NK-92 (cell line): ENCODE results near the gene ZNF682.
"Not testable (repeated sequence)": the region's sequence is repeated elsewhere in the genome, so short reads cannot be mapped to it uniquely, and the experiment has no call there.

Experiments
- DNase-seq: peaks from one replicate; lab custom pipeline; 2025; ENCODE audit not compliant: unreplicated experiment; lab: John Stamatoyannopoulos, UW

The ZNF682 gene

DNA sequence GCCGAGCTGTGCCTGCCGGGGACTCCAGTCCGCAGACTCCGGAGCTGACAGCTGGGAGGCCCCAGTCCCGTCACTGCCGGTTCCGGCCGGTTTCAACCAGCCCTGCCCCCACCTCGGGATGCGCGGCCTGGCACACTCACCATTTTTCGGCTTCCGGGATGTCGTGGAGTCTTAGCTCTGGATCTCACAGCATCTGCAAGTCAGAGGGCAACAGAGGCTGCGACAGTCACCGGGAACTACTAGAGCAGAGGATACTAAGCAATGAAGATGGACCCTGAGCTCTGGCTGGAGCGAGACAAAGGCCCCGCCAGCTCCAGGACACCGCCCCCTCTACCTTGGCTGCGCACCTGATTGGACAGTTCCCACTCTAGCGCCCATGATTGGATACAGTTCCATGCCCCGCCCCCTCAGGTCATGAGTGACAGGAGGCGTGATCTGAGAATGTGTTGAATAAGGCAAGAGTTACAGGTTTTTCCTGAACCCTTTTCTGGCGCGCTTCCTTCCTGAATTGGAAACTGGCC, at the start of gene ZNF682:
Gene ZNF682 (minus strand): TSS at position 303 of the 521 bp plus-strand sequence. CDS start 160 bp downstream, at position 143.
- DNase-seq: peak; percentile 54

DNA sequence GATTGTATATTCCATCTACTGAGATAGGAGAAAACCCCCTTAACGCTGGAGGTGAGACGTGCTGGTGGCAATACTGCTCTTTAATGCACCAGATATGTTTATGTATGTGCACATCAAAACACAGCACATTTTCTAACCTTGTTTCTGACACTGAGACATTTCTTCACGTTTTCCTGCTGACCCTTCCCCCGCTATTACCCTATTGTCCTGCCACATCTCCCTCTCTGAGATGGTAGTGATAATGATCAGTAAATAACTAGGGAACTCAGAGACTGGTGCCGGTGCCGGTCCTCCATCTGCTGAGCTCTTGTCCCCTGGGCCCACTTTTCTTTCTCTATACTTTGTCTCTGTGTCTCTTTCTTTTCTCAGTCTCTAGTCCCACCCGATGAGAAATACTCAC, 43.6 kb upstream of the ZNF682 start:
- not testable (repeated sequence) for DNase-seq

GRCh38 chr19:20082232-20082833, 43.0 kb upstream of the ZNF682 start:
- DNase-seq: not testable (repeated sequence)

- DNase-seq: no peak
Observed at GRCh38 chr19:20080656-20081055, 41.4 kb upstream of the ZNF682 start.

- DNase-seq: no peak
Observed at GRCh38 chr19:20079476-20079875, 40.2 kb upstream of the ZNF682 start.

DNA sequence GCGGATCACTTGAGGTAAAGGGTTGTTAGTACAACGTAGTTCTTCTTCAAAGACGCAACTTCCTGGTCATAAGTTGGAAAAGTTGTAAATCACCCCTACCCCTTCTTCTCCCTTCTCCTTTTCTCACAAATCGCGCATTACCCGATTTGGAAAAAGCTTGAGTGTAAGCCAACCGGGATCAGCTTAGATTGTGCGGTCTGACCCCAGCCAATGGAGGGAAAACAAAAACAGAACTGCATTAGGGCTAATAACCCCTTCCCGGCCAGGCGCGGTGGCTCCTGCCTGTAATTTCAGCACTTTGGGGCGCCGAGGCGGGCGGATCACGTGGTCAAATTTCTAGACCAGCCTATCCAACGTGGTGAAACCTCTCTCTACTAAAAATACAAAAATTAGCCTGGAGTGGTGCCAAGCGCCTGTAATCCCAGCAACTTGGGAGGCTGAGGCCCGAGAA, 39.3 kb upstream of the ZNF682 start:
- no peak for DNase-seq

DNA sequence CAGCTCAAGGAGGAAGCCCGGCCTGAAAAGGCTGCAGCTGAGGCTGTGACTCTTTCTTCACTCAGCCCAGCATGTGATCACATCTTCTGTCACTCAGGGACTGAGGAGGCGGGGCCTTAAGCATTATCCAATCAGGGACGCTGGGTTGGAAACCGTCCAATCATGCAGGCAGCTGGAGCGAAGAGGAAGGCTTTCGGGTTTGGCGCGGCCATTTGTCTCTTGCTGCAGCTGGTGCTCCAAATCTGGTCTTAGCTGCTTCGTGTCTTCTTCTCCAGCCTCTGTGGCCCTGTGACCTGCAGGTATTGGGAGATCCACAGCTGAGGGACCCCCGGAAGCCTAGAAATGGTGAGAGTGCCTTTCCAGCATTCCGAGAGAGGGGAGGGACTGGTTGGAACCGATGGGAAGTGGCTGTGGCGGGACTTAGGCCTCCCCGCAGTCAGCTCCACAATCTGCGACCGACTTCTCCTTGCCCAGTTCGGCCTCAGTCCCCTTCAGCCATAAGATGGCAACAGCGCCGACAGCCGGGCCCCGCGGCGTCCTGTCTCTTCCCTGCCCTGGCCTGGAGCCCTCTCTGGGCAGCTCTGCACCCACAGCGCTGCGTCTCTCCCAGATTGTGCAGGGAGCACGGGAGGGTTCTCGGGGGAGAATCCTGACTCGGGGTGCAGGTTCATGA, 38.6 kb upstream of the ZNF682 start, which contains the start of gene ZNF90:
Gene ZNF90 (plus strand): TSS at position 210 of the 673 bp plus-strand sequence. CDS start 133 bp downstream, at position 343.
- DNase-seq: peak; percentile 40

DNA sequence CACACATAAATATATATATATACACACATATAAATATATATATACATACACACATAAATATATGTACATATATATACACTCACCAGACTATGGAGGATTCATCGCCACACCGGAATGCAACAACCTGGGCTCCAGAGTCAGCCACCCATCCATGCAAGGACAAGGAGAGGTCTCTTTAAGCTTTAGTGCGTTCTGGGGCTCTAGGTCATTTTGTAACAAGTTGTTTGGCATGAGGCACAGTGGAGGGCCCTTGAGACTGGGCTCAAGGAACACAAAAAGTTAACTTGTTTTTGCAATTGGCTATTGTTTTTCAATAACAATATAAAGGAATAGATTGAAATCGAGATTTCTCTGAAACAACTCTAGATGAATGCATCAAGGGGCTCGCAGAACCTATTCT, 33.6 kb upstream of the ZNF682 start:
- no peak for DNase-seq

GRCh38 chr19:20070691-20071090, 31.4 kb upstream of the ZNF682 start:
- DNase-seq: no peak

DNA sequence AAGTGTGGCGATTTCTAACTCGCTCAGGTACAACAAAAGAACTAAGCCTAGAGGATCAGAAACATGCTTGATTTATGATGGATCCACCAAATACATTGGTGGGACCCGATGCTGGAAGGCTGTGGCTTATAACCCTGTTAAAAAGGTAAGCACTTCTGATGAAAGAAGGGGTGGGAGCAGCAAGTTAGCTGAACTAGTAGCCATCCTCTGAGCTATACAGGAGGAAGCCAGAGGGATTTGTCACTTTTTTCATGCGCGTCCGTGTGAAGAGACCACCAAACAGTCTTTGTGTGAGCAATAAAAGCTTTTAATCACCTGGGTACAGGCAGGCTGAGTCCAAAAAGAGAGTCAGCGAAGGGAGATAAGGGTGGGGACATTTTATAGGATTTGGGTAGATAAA, 29.3 kb upstream of the ZNF682 start:
- not testable (repeated sequence) for DNase-seq

- no peak for DNase-seq
Observed at GRCh38 chr19:20067943-20068342, 28.6 kb upstream of the ZNF682 start.

DNA sequence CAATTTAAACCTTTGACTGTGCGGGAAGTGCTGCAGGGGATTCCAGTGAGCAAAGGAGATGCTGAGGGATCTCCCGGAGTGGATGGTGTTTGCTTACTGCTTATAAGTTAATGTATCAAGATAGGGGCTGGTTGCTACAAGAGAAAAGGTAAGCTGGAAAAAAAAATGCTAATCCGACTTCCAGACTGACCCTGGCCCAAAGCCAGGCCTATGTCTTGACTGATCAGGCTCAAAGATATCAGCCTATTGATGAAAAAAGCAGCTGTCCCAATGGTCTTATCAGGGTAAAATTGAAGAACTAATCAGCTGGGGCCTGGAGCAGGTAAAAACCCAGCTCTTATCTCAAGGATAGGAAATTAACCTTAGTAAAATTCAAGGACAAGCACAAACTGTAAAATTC, 27.6 kb upstream of the ZNF682 start:
- no peak for DNase-seq

DNA sequence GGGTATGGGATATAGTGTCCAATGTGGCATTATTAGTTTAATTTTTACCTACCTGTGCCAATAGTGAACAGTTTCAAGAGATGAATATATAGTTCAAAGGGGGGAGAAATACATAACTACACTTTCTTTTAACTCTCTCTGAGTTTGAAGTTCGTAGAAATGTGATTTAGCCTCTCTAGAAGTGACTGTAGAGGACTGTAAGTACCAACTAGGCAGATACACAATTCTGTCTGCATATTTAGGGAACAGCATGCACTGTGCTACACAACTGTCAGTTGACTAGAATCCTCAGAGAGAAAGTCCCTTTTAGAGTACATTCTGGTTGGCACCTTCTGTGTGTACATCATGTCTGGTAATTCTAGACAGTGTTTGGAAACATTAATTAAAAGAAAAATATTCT, 21.0 kb upstream of the ZNF682 start:
- no peak for DNase-seq

GRCh38 chr19:20058738-20059137, 19.4 kb upstream of the ZNF682 start:
- DNase-seq: not testable (repeated sequence)

DNA sequence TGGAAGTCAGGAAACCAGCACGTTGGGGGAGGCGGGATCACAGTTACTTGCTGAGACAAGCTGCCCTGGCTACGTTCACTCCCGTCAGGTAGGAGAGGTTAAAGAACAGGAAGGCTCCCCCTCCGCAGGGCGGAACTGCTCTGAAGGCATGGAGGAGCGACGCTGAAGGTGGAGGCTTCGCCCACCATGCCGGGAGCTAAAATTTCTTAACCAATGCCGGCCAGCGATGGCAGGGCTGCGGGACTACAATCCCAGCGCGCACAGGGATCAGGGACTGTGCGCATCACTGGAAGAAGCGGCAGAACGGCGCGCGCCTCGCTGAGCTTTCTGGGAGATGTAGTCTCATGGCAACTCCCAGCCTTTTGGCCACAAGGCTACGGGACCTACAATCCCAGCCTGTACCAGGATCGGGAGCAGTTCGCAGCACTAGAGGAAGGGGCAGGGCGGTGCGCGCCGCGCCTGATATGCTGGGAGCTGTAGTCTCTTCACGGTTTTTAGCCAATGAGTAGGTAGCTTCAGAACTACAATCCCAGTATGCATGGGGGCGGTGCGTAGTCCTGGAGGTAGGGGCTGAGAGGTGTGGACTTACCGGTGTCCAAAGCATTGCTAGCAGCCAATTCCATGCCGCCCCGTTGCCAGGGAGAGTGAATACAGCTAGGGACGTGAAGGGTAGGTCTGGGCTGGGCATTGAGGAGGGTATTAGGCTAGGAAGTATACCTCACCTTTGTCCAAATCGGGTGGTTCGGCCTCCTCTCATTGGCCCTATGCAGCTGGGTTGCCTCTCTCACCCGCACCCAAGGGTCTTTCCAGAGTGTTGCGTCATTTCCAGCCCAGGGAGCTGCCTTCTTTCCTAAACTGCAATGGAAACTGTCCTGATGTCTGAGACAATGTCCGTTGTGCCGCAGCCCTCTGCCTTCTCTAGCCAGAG, 12.8 kb upstream of the ZNF682 start:
- no peak for DNase-seq

DNA sequence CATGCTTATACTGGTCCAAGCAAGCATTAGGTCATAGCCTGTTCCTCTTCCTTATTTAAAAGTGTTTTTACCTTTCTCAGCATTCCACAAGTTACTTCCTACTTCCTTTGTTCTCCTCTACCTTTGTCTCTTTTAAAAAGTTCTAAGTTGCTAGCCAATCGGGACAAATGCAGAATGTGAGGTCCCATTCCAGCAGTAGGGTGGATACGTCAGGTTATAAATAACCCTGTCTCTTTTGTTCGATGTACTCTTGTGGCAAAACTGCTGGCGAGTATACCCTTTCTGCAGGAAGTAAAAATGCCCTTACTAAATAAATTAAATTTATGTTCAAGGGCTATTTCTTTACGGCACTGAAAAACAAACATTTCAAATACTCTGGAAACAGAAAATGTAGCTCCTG, 6.4 kb upstream of the ZNF682 start:
- DNase-seq: not testable (repeated sequence)

GRCh38 chr19:20044663-20045062, 5.4 kb upstream of the ZNF682 start:
- DNase-seq: no peak

- no peak for DNase-seq
Observed at GRCh38 chr19:20038358-20039202, 725 bp downstream of the ZNF682 start.

DNA sequence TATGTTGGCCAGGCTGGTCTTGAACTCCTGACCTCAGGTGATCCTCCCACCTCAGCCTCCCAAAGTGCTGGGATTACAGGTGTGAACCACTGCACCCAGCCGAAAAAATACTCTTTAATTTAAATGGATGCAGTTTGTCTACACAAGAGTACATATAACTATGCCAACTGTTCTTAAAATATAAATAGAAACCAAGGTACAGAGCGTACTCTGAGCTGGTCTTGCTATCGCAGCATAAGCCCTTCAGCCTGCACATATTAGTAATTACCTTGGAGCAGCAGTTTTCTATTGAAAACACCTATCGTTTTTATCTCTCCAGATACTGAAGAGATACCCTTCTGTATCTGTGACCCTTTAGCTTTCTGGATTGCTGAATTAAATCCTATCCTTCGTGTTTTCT, 3.4 kb downstream of the ZNF682 start:
- no peak for DNase-seq

DNA sequence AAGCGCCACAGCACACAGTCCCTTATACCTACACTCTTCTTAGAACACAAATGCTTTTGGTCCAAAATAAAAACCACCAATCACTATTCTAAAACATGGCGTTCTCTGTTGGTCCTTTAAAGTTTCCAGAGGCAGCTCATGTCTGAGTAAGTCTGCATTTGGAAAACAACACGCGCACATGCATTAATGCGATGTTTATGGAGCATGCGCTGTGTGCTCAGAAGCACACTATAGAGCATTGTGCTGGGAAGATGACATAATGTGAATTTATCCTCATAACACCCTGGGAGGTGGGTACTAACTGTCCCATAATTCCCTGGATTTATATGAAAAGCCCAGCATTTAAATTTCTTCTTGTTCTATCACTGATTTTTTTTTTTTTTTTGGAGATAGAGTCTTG, 10.7 kb downstream of the ZNF682 start:
- DNase-seq: no peak
